ENCODE results near the gene CCT4. TPM values are rescaled to one million over a fixed set of nuclear protein-coding genes. Genes with fewer than 3 reads are reported as not detected.

The CCT4 gene
- total and polyA plus RNA-seq, 2 donors from 2014 or later, result 99.3 to 121 TPM

- intact Hi-C loops (cut with DNase I), result no loop called here
- no peaks in the 10 kb centered on the region for H3K9me3 ChIP-seq (ENCODE audit: control insufficient read depth in 2 of 3, insufficient read depth in 1 of 3, low read length in 3 of 3)
- no peak for DNase-seq
- FAIRE-seq, result no peak
- peaks cover 0 to 6% (median 5%) of the 10 kb centered on the region in 3 donors for H3K4me1 ChIP-seq (ENCODE audit: control insufficient read depth in 2 of 3, insufficient read depth in 2 of 3, low read depth in 1 of 3, low read length in 3 of 3)
- no peak overlapping the region for H3K27ac ChIP-seq (ENCODE audit: low read depth in 2 of 2, low read length in 2 of 2)
- H3K36me3 ChIP-seq (ENCODE audit: control insufficient read depth in 2 of 3, insufficient read depth in 3 of 3, low read length in 3 of 3), result no peaks in the 10 kb centered on the region
- no peak overlapping the region for H3K4me3 ChIP-seq (ENCODE audit: low read length in 3 of 3)
- no peak overlapping the region for H3K9ac ChIP-seq (ENCODE audit: low read length in 3 of 3)
- H3K27me3 ChIP-seq (ENCODE audit: control insufficient read depth, insufficient read depth, low read length), result no peaks in the 10 kb centered on the region
- TF ChIP-seq CTCF (IDR thresholded peaks at IDR 0.05; ENCODE audit: borderline replicate concordance, extremely low read depth, insufficient read depth), result no peak
Observed at GRCh38 chr2:61937098-61937497, 48.6 kb upstream of the CCT4 start.

GRCh38 chr2:61928826-61929461 lies 40.5 kb upstream of the CCT4 start:
- no peaks in the 10 kb centered on the region for H3K36me3 ChIP-seq (ENCODE audit: control insufficient read depth in 2 of 3, insufficient read depth in 3 of 3, low read length in 3 of 3)
- no peaks in the 10 kb centered on the region for H3K27me3 ChIP-seq (ENCODE audit: control insufficient read depth, insufficient read depth, low read length)
- H3K4me1 ChIP-seq (ENCODE audit: control insufficient read depth in 2 of 3, insufficient read depth in 2 of 3, low read depth in 1 of 3, low read length in 3 of 3), result no peaks in the 10 kb centered on the region
- FAIRE-seq (no peak), DNase-seq (no peak)
- H3K9me3 ChIP-seq (ENCODE audit: control insufficient read depth in 2 of 3, insufficient read depth in 1 of 3, low read length in 3 of 3), result no peaks in the 10 kb centered on the region
- H3K4me3 ChIP-seq (ENCODE audit: low read length in 3 of 3), result no peak overlapping the region
- no peak overlapping the region for H3K27ac ChIP-seq (ENCODE audit: low read depth in 2 of 2, low read length in 2 of 2)
- intact Hi-C loops (cut with DNase I), result loop anchor here (10.0 kb wide), 1 partner anchor 486 kb away; no protein-coding TSS in a partner anchor
- no peak for TF ChIP-seq CTCF (IDR thresholded peaks at IDR 0.05; ENCODE audit: borderline replicate concordance, extremely low read depth, insufficient read depth)
- no peak overlapping the region for H3K9ac ChIP-seq (ENCODE audit: low read length in 3 of 3)

GRCh38 chr2:61926531-61927477 lies 38.3 kb upstream of the CCT4 start:
- no peak for DNase-seq
- no peaks in the 10 kb centered on the region for H3K9me3 ChIP-seq (ENCODE audit: control insufficient read depth in 2 of 3, insufficient read depth in 1 of 3, low read length in 3 of 3)
- H3K9ac ChIP-seq (ENCODE audit: low read length in 3 of 3), result no peak overlapping the region
- no peaks in the 10 kb centered on the region for H3K27me3 ChIP-seq (ENCODE audit: control insufficient read depth, insufficient read depth, low read length)
- H3K4me1 ChIP-seq (ENCODE audit: control insufficient read depth in 2 of 3, insufficient read depth in 2 of 3, low read depth in 1 of 3, low read length in 3 of 3), result no peaks in the 10 kb centered on the region
- intact Hi-C loops (cut with DNase I), result loop anchor here (10.0 kb wide), 1 partner anchor 488 kb away; no protein-coding TSS in a partner anchor
- TF ChIP-seq CTCF (IDR thresholded peaks at IDR 0.05; ENCODE audit: borderline replicate concordance, extremely low read depth, insufficient read depth), result no peak
- no peak overlapping the region for H3K27ac ChIP-seq (ENCODE audit: low read depth in 2 of 2, low read length in 2 of 2)
- H3K36me3 ChIP-seq (ENCODE audit: control insufficient read depth in 2 of 3, insufficient read depth in 3 of 3, low read length in 3 of 3), result no peaks in the 10 kb centered on the region
- H3K4me3 ChIP-seq (ENCODE audit: low read length in 3 of 3), result no peak overlapping the region
- FAIRE-seq, result no peak

Data from kidney (tissue), 14 donors.